ENCODE results near the gene SFRP2.

SFRP2 gene

DNA sequence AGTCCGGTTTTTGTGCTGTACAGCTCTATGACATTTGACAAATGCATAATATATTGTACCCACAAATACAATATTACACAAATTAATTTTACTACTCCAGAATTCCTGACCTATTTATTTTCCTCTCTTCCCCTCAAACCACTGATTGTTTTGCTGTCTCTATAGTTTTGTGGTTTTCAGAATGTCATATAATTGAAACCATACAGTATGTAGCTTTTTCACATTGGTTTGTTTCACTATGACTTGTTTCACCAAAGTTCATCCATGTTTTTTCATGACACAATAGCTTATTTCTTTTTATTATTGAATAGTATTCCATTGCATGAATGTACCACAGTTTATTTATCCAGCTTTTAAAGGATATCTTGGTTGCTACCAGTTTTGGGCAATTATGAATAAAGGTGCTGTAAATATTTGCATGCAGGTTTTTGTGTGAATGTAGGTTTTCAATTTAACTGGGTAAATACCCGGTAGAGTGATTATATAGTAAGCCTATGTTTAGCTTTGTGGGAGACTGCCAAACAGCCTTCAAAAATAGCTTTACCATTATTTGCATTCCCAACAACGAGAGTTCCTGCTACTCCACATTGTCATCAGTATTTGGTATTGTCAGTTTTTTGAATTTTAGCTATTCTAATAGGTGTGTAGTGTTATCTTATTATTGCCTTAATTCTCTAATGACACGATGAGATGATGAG is 55.0 kb downstream of the SFRP2 start:
- no peaks in the 10 kb centered on the region for H3K27me3 ChIP-seq (replicated peaks; ENCODE audit: control insufficient read depth, insufficient read depth, low read length, poor library complexity, severe bottlenecking)
- no peaks in the 10 kb centered on the region for H3K36me3 ChIP-seq (ENCODE audit: control insufficient read depth, insufficient read depth, low read length)
- no peak overlapping the region for H3K4me3 ChIP-seq (ENCODE audit: insufficient read depth, low read depth, low read length, poor library complexity, severe bottlenecking)
- H3K4me1 ChIP-seq (ENCODE audit: control insufficient read depth, insufficient read depth, low read length, poor library complexity, severe bottlenecking) = no peaks in the 10 kb centered on the region
- no peak for DNase-seq
- no peaks in the 10 kb centered on the region for H3K9me3 ChIP-seq (ENCODE audit: control insufficient read depth, low read length)
- no peak overlapping the region for H3K27ac ChIP-seq (ENCODE audit: insufficient read depth, low read length, poor library complexity, severe bottlenecking)

DNA sequence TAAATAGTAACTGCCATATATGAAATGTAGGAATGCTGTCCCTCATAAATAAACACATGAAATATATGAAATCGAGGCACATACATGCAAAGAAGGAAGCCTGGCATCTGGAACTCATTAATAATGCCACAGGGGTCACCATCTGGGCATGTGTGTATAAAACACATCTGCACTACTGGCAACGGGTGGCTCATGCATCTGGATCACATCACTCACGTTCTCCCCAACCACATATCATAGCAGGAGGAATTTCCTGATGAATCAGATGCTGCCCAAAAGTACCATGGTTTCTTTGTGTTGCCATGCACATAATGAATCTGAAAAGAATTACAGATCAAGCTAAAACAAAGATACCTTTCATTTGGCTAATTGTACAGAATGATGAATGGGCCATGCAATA is 57.6 kb downstream of the SFRP2 start:
- H3K36me3 ChIP-seq (ENCODE audit: control insufficient read depth, insufficient read depth, low read length) = no peaks in the 10 kb centered on the region
- H3K4me3 ChIP-seq (ENCODE audit: insufficient read depth, low read depth, low read length, poor library complexity, severe bottlenecking) = no peak overlapping the region
- H3K27me3 ChIP-seq (replicated peaks; ENCODE audit: control insufficient read depth, insufficient read depth, low read length, poor library complexity, severe bottlenecking) = no peaks in the 10 kb centered on the region
- no peak for DNase-seq
- no peaks in the 10 kb centered on the region for H3K9me3 ChIP-seq (ENCODE audit: control insufficient read depth, low read length)
- H3K27ac ChIP-seq (ENCODE audit: insufficient read depth, low read length, poor library complexity, severe bottlenecking) = no peak overlapping the region
- H3K4me1 ChIP-seq (ENCODE audit: control insufficient read depth, insufficient read depth, low read length, poor library complexity, severe bottlenecking) = no peaks in the 10 kb centered on the region

All from effector memory CD4-positive, alpha-beta T cell (primary cell).